GM23338 (cell line): ENCODE data around the gene FBXL19. TPM values are rescaled to one million over a fixed set of nuclear protein-coding genes. Genes with fewer than 3 reads are reported as not detected.

ENCODE experiments used
- ATAC-seq: fragments of 200-7000 bp; cut with Tn5 transposase; 3 replicates; pipeline ENCODE4 v1.9.1; 2020
- DNase-seq: peaks from one replicate; pipeline ENCODE4 v3.0.0-alpha.2; 2015; ENCODE audit warnings: low spot score
- H2AFZ ChIP-seq: fragments of 200-600 bp; sonication (generic); 2 replicates; pipeline ENCODE4 v1.8.0; 2016; ENCODE audit warnings: antibody characterized with exemption, mild to moderate bottlenecking, moderate library complexity
- H3F3A ChIP-seq: fragments of 200-600 bp; sonication (generic); replicated peaks from 2 replicates; pipeline ENCODE4 v1.8.0; 2017; ENCODE audit warnings: antibody characterized with exemption, mixed run types, low read depth
- H3K27ac ChIP-seq: fragments of 200-600 bp; sonication (generic); 2 replicates; pipeline ENCODE4 v1.6.1; 2016; ENCODE audit warnings: low read depth
- H3K27me3 ChIP-seq: fragments of 200-600 bp; sonication (generic); 2 replicates; pipeline ENCODE4 v1.8.0; 2016; ENCODE audit warnings: mild to moderate bottlenecking, mixed run types, moderate library complexity; ENCODE audit not compliant: insufficient read depth
- H3K36me3 ChIP-seq: fragments of 200-600 bp; sonication (generic); 2 replicates; pipeline ENCODE4 v1.8.0; 2016; ENCODE audit warnings: mild to moderate bottlenecking; ENCODE audit not compliant: insufficient read depth
- H3K4me1 ChIP-seq: fragments of 200-600 bp; sonication (generic); 2 replicates; pipeline ENCODE4 v1.8.0; 2016; ENCODE audit warnings: mild to moderate bottlenecking, moderate library complexity; ENCODE audit not compliant: insufficient read depth
- H3K4me2 ChIP-seq: fragments of 200-600 bp; sonication (generic); 2 replicates; pipeline ENCODE4 v1.7.1; 2017; ENCODE audit warnings: mixed run types
- H3K4me3 ChIP-seq: fragments of 200-600 bp; sonication (generic); 2 replicates; pipeline ENCODE4 v1.6.1; 2016; ENCODE audit warnings: mixed run types
- H3K79me2 ChIP-seq: fragments of 200-600 bp; sonication (generic); replicated peaks from 2 replicates; pipeline ENCODE4 v1.8.0; 2017; ENCODE audit warnings: mild to moderate bottlenecking; ENCODE audit not compliant: insufficient read depth
- H3K9me2 ChIP-seq: fragments of 200-600 bp; sonication (generic); 2 replicates; pipeline ENCODE4 v1.8.0; 2017; ENCODE audit not compliant: insufficient read depth
- H4K20me1 ChIP-seq: fragments of 200-600 bp; sonication (generic); replicated peaks from 2 replicates; pipeline ENCODE4 v1.8.0; 2017; ENCODE audit warnings: mild to moderate bottlenecking; ENCODE audit not compliant: insufficient read depth
- H3K27ac Mint-ChIP-seq: 2 replicates; pipeline ENCODE4 v1.8.0; 2020; ENCODE audit warnings: inconsistent platforms, mild to moderate bottlenecking, moderate library complexity, mixed read lengths
- H3K27me3 Mint-ChIP-seq: 3 replicates; pipeline ENCODE4 v1.8.0; 2022; ENCODE audit warnings: low read depth, mild to moderate bottlenecking, moderate library complexity, mixed read lengths, inconsistent platforms; ENCODE audit not compliant: insufficient read depth, poor library complexity
- H3K36me3 Mint-ChIP-seq: 3 replicates; pipeline ENCODE4 v1.8.0; 2021; ENCODE audit warnings: low read depth, mild to moderate bottlenecking, inconsistent platforms, moderate library complexity, mixed read lengths
- H3K4me1 Mint-ChIP-seq: 3 replicates; pipeline ENCODE4 v1.8.0; 2020; ENCODE audit warnings: mild to moderate bottlenecking, inconsistent platforms, mixed read lengths
- H3K4me3 Mint-ChIP-seq: 3 replicates; pipeline ENCODE4 v1.8.0; 2021; ENCODE audit warnings: moderate library complexity, mild to moderate bottlenecking, inconsistent platforms, mixed read lengths
- H3K9me3 Mint-ChIP-seq: 3 replicates; pipeline ENCODE4 v1.8.0; 2020; ENCODE audit warnings: moderate library complexity, mild to moderate bottlenecking, inconsistent platforms, mixed read lengths
- ETS1 ChIP-seq: IDR thresholded peaks from 2 replicates; pipeline ENCODE4 v1.6.1; 2016; ENCODE audit warnings: antibody characterized with exemption
- EZH2 ChIP-seq: fragments of 200-600 bp; sonication (generic); IDR thresholded peaks from one replicate; pipeline ENCODE4 v1.8.0; 2017; ENCODE audit warnings: antibody characterized with exemption, mild to moderate bottlenecking, low read depth; ENCODE audit not compliant: unreplicated experiment
- JUNB ChIP-seq: IDR thresholded peaks from one replicate; pipeline ENCODE4 v1.6.1; 2016; ENCODE audit warnings: antibody characterized with exemption; ENCODE audit not compliant: unreplicated experiment
- NANOG ChIP-seq: IDR thresholded peaks from 2 replicates; pipeline ENCODE4 v1.6.1; 2016; ENCODE audit warnings: antibody characterized with exemption, borderline replicate concordance
- ZNF114 ChIP-seq: fragments of 250-450 bp; sonication (Bioruptor Pico); IDR thresholded peaks from 2 replicates; pipeline ENCODE4 v1.5.0; 2020; ENCODE audit warnings: mild to moderate bottlenecking, moderate library complexity
- polyA plus RNA-seq: library from polyadenylated mRNA; unstranded; fragments of >200 nt; fragmentation: Nextera tagmentation; extraction: Ambion mirVana; gene quantifications from 2 replicates; pipeline ENCODE4 v1.2.1, GENCODE V29; 2016
- total RNA-seq: library from RNA; depleted of rRNA; stranded (reverse); fragments of >200 nt; shearing (Covaris generic); gene quantifications from 2 replicates; pipeline ENCODE4 v1.2.3, GENCODE V29; 2014
- TF ChIP-seq, protein P1 (sequence below), 2 experiments: fragments of 200-600 bp in 1 of 2; sonication (generic) in 1 of 2; conservative IDR thresholded peaks; 2 replicates each; pipeline versions ENCODE4 v1.5.1 to v1.6.1; 2016 to 2017; ENCODE audit warnings: antibody characterized with exemption in 2 of 2, low read depth in 2 of 2, mild to moderate bottlenecking in 2 of 2, moderate library complexity in 1 of 2
- TF ChIP-seq, protein P2 (sequence below): fragments of 250-450 bp; sonication (Bioruptor Pico); IDR thresholded peaks from 2 replicates; pipeline ENCODE4 v1.5.0; 2020; ENCODE audit warnings: mild to moderate bottlenecking, moderate library complexity

Gene FBXL19
- total and polyA plus RNA-seq, 2 experiments from 2014 or later, result 12.5 to 71.5 TPM

- H3K36me3 Mint-ChIP-seq, result peaks cover 17% of the 10 kb centered on the region
- peaks cover 31% of the 10 kb centered on the region for H3K27me3 ChIP-seq
- peaks cover 8% of the 10 kb centered on the region for H4K20me1 ChIP-seq
- no peaks in the 10 kb centered on the region for H3K9me3 Mint-ChIP-seq
- H3K27me3 Mint-ChIP-seq, result peaks cover 25% of the 10 kb centered on the region
- peak; percentile 28 for ATAC-seq
- H3K4me3 Mint-ChIP-seq, result peak overlapping the region; percentile 92
- TF ChIP-seq ZNF114 (CRISPR knock-in tag), result no peak
- TF ChIP-seq, protein P1, sequence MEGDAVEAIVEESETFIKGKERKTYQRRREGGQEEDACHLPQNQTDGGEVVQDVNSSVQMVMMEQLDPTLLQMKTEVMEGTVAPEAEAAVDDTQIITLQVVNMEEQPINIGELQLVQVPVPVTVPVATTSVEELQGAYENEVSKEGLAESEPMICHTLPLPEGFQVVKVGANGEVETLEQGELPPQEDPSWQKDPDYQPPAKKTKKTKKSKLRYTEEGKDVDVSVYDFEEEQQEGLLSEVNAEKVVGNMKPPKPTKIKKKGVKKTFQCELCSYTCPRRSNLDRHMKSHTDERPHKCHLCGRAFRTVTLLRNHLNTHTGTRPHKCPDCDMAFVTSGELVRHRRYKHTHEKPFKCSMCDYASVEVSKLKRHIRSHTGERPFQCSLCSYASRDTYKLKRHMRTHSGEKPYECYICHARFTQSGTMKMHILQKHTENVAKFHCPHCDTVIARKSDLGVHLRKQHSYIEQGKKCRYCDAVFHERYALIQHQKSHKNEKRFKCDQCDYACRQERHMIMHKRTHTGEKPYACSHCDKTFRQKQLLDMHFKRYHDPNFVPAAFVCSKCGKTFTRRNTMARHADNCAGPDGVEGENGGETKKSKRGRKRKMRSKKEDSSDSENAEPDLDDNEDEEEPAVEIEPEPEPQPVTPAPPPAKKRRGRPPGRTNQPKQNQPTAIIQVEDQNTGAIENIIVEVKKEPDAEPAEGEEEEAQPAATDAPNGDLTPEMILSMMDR (conservative IDR thresholded peaks at IDR 0.05; ENCODE audit: low read depth in 2 of 2), result 0 out of 4 replicates have a peak, but pooled peaks of 1 of the 2 experiments have one; percentile 15
- no peaks in the 10 kb centered on the region for H3K36me3 ChIP-seq
- H3K27ac ChIP-seq, result no peak overlapping the region
- H3K9me2 ChIP-seq, result no peaks in the 10 kb centered on the region
- peak; percentile 59 for DNase-seq
- no peak overlapping the region for H2AFZ ChIP-seq
- peak overlapping the region; percentile 90 for H3K4me2 ChIP-seq
- H3K4me1 Mint-ChIP-seq, result peaks cover 11% of the 10 kb centered on the region
- H3F3A ChIP-seq, result 0 out of 2 replicates have a peak, but pooled peaks cover 4% of the 10 kb centered on the region
- peaks cover 14% of the 10 kb centered on the region for H3K4me1 ChIP-seq
- H3K27ac Mint-ChIP-seq, result peak overlapping the region; percentile 19; the same call in 1 of the 2 replicates
- H3K4me3 ChIP-seq, result peak overlapping the region; percentile 90
- H3K79me2 ChIP-seq, result peaks cover 2% of the 10 kb centered on the region; the same call in 1 of the 2 replicates
Measured at GRCh38 chr16:30876867-30877266, 46.5 kb upstream of the FBXL19 start.

GRCh38 chr16:30882429-30883310 is 40.7 kb upstream of the FBXL19 start:
- Histone ChIP-seq H2AFZ (no peak overlapping the region), H3K4me1 (no peaks in the 10 kb centered on the region), H3K79me2 (no peaks in the 10 kb centered on the region), H3K4me2 (no peak overlapping the region), H3F3A (no peaks in the 10 kb centered on the region), H3K27ac (no peak overlapping the region), H3K27me3 (no peaks in the 10 kb centered on the region), H4K20me1 (no peaks in the 10 kb centered on the region; the same call in 1 of the 2 replicates), H3K4me3 (no peak overlapping the region), H3K36me3 (no peaks in the 10 kb centered on the region), H3K9me2 (no peaks in the 10 kb centered on the region)
- Mint-ChIP-seq H3K9me3 (no peaks in the 10 kb centered on the region), H3K27me3 (peaks cover 8% of the 10 kb centered on the region), H3K36me3 (peaks cover 23% of the 10 kb centered on the region), H3K27ac (no peak overlapping the region; the same call in 1 of the 2 replicates), H3K4me3 (no peak overlapping the region), H3K4me1 (peaks cover 7% of the 10 kb centered on the region; the same call in 2 of the 3 replicates)
- no peak for DNase-seq
- peak; percentile 59 for ATAC-seq
- TF ChIP-seq, protein P1 (conservative IDR thresholded peaks at IDR 0.05; ENCODE audit: low read depth in 2 of 2), result no peak
- no peak for TF ChIP-seq ETS1
- TF ChIP-seq NANOG, result no peak
- TF ChIP-seq JUNB, result no peak
- TF ChIP-seq, protein P2, sequence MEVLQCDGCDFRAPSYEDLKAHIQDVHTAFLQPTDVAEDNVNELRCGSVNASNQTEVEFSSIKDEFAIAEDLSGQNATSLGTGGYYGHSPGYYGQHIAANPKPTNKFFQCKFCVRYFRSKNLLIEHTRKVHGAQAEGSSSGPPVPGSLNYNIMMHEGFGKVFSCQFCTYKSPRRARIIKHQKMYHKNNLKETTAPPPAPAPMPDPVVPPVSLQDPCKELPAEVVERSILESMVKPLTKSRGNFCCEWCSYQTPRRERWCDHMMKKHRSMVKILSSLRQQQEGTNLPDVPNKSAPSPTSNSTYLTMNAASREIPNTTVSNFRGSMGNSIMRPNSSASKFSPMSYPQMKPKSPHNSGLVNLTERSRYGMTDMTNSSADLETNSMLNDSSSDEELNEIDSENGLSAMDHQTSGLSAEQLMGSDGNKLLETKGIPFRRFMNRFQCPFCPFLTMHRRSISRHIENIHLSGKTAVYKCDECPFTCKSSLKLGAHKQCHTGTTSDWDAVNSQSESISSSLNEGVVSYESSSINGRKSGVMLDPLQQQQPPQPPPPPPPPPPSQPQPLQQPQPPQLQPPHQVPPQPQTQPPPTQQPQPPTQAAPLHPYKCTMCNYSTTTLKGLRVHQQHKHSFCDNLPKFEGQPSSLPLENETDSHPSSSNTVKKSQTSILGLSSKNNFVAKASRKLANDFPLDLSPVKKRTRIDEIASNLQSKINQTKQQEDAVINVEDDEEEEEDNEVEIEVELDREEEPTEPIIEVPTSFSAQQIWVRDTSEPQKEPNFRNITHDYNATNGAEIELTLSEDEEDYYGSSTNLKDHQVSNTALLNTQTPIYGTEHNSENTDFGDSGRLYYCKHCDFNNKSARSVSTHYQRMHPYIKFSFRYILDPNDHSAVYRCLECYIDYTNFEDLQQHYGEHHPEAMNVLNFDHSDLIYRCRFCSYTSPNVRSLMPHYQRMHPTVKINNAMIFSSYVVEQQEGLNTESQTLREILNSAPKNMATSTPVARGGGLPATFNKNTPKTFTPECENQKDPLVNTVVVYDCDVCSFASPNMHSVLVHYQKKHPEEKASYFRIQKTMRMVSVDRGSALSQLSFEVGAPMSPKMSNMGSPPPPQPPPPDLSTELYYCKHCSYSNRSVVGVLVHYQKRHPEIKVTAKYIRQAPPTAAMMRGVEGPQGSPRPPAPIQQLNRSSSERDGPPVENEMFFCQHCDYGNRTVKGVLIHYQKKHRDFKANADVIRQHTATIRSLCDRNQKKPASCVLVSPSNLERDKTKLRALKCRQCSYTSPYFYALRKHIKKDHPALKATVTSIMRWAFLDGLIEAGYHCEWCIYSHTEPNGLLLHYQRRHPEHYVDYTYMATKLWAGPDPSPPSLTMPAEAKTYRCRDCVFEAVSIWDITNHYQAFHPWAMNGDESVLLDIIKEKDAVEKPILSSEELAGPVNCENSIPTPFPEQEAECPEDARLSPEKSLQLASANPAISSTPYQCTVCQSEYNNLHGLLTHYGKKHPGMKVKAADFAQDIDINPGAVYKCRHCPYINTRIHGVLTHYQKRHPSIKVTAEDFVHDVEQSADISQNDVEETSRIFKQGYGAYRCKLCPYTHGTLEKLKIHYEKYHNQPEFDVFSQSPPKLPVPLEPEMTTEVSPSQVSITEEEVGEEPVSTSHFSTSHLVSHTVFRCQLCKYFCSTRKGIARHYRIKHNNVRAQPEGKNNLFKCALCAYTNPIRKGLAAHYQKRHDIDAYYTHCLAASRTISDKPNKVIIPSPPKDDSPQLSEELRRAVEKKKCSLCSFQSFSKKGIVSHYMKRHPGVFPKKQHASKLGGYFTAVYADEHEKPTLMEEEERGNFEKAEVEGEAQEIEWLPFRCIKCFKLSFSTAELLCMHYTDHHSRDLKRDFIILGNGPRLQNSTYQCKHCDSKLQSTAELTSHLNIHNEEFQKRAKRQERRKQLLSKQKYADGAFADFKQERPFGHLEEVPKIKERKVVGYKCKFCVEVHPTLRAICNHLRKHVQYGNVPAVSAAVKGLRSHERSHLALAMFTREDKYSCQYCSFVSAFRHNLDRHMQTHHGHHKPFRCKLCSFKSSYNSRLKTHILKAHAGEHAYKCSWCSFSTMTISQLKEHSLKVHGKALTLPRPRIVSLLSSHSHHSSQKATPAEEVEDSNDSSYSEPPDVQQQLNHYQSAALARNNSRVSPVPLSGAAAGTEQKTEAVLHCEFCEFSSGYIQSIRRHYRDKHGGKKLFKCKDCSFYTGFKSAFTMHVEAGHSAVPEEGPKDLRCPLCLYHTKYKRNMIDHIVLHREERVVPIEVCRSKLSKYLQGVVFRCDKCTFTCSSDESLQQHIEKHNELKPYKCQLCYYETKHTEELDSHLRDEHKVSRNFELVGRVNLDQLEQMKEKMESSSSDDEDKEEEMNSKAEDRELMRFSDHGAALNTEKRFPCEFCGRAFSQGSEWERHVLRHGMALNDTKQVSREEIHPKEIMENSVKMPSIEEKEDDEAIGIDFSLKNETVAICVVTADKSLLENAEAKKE (CRISPR knock-in tag), result no peak
- no peak for TF ChIP-seq ZNF114 (CRISPR knock-in tag)
- no peak for TF ChIP-seq EZH2
